Endothelial cell of umbilical vein (primary cell): ENCODE results near the gene CCDC102B. TPM values are rescaled to one million over a fixed set of nuclear protein-coding genes. Genes with fewer than 3 reads are reported as not detected.

Experiments
- BruUV-seq: library from RNA; stranded (reverse); fragments of 400-500 nt; replicated peaks from 2 replicates; lab custom pipeline; 2021; lab: Mats Ljungman, UMichigan
- CTCF ChIA-PET: fragments of 300-600, 350-600 bp; sonication (Branson Sonifier 250); formaldehyde crosslinking; loops from one replicate; lab custom pipeline; 2021; ENCODE audit warnings: antibody characterized with exemption, inconsistent platforms; lab: Charles Lee
- POLR2A ChIA-PET: fragments of 300-600, 350-600 bp; sonication (Branson Sonifier 250); formaldehyde crosslinking; loops from one replicate; lab custom pipeline; 2021; ENCODE audit warnings: antibody characterized with exemption, inconsistent platforms; lab: Charles Lee
- DNase-seq: peaks from one replicate; pipeline ENCODE4 v3.0.0-alpha.2; 2011; ENCODE audit warnings: low read depth, low spot score
- FAIRE-seq: peaks from 2 replicates; lab custom pipeline; 2011; peaks lifted over from hg19 to GRCh38; lab: Jason Lieb, UNC
- H2AFZ ChIP-seq: 2 replicates; pipeline ENCODE4 v1.6.0; 2012; ENCODE audit warnings: low read depth, low read length, control low read depth, inconsistent platforms
- H3K27ac ChIP-seq: 2 replicates; pipeline ENCODE4 v1.5.1; 2011; ENCODE audit warnings: low read depth, mild to moderate bottlenecking, control low read depth, low read length, moderate library complexity; ENCODE audit not compliant: insufficient read depth
- H3K27me3 ChIP-seq, 2 experiments: 2 replicates each; pipeline versions ENCODE4 v1.6.0 to v1.6.1; 2011; ENCODE audit warnings: low read length in 2 of 2, mixed read lengths in 1 of 2; ENCODE audit not compliant: control insufficient read depth in 2 of 2, insufficient read depth in 2 of 2
- H3K36me3 ChIP-seq, 2 experiments: 2 replicates in 1 of 2; 3 replicates in 1 of 2; pipeline ENCODE4 v1.5.1; 2011; ENCODE audit warnings: low read length in 2 of 2, mild to moderate bottlenecking in 1 of 2, moderate library complexity in 1 of 2; ENCODE audit not compliant: control insufficient read depth in 2 of 2, insufficient read depth in 2 of 2; ENCODE audit errors: extremely low read depth in 1 of 2
- H3K4me1 ChIP-seq: 3 replicates; pipeline ENCODE4 v1.5.1; 2011; ENCODE audit warnings: mild to moderate bottlenecking, low read length; ENCODE audit not compliant: control insufficient read depth, insufficient read depth; ENCODE audit errors: extremely low read depth
- H3K4me2 ChIP-seq: 2 replicates; pipeline ENCODE4 v1.6.1; 2011; ENCODE audit warnings: low read length, control low read depth, mixed read lengths; ENCODE audit not compliant: insufficient read depth
- H3K4me3 ChIP-seq, 3 experiments: fragments of 200-600 bp in 1 of 3; sonication (generic), shearing (Covaris generic) in 1 of 3; replicated peaks in 1 of 3; 2 replicates each; pipeline ENCODE4 v1.5.1; 2011 to 2016; ENCODE audit warnings: control low read depth in 3 of 3, low read length in 3 of 3, mild to moderate bottlenecking in 2 of 3, inconsistent platforms in 1 of 3, low read depth in 1 of 3, moderate library complexity in 1 of 3; ENCODE audit not compliant: insufficient read depth in 1 of 3
- H3K79me2 ChIP-seq: 2 replicates; pipeline ENCODE4 v1.6.0; 2012; ENCODE audit warnings: low read length, inconsistent platforms; ENCODE audit not compliant: control insufficient read depth, insufficient read depth
- H3K9ac ChIP-seq: replicated peaks from 2 replicates; pipeline ENCODE3; 2011; ENCODE audit warnings: low read length, control low read depth; ENCODE audit not compliant: insufficient read depth; ENCODE audit errors: extremely low read depth
- H3K9me1 ChIP-seq: replicated peaks from 3 replicates; pipeline ENCODE4 v1.6.0; 2011; ENCODE audit warnings: mild to moderate bottlenecking, low read length; ENCODE audit not compliant: control insufficient read depth, insufficient read depth; ENCODE audit errors: extremely low read depth
- H3K9me3 ChIP-seq: replicated peaks from 2 replicates; pipeline ENCODE4 v1.5.1; 2012; ENCODE audit warnings: low read length, inconsistent platforms; ENCODE audit not compliant: control insufficient read depth, insufficient read depth
- H4K20me1 ChIP-seq: replicated peaks from 2 replicates; pipeline ENCODE3; 2011; ENCODE audit warnings: mild to moderate bottlenecking, low read length; ENCODE audit not compliant: control insufficient read depth, insufficient read depth; ENCODE audit errors: extremely low read depth
- EZH2 ChIP-seq: IDR thresholded peaks from 2 replicates; pipeline ENCODE4 v1.6.1; 2012; ENCODE audit warnings: borderline replicate concordance, low read depth, mild to moderate bottlenecking, moderate library complexity, low read length, inconsistent platforms; ENCODE audit not compliant: severe bottlenecking
- FOS ChIP-seq: IDR thresholded peaks from 2 replicates; pipeline ENCODE4 v1.6.1; 2011; ENCODE audit warnings: mild to moderate bottlenecking, low read length, moderate library complexity, borderline replicate concordance; ENCODE audit not compliant: insufficient read depth
- GATA2 ChIP-seq: IDR thresholded peaks from 2 replicates; pipeline ENCODE4 v1.7.0; 2011; ENCODE audit warnings: low read depth, mild to moderate bottlenecking, moderate library complexity, mixed read lengths, low read length; ENCODE audit not compliant: insufficient read length, insufficient read depth
- JUN ChIP-seq: IDR thresholded peaks from 2 replicates; pipeline ENCODE4 v1.6.1; 2011; ENCODE audit warnings: borderline replicate concordance, low read depth; ENCODE audit not compliant: insufficient read length, insufficient read depth
- MYC ChIP-seq: IDR thresholded peaks from one replicate; pipeline ENCODE4 v1.6.1; 2011; ENCODE audit warnings: mild to moderate bottlenecking, low read depth, low read length
- POLR2A ChIP-seq: IDR thresholded peaks from 2 replicates; pipeline ENCODE4 v1.6.1; 2012; ENCODE audit warnings: low read depth, mild to moderate bottlenecking, control low read depth, low read length
- POLR2AphosphoS5 ChIP-seq: IDR thresholded peaks from 2 replicates; pipeline ENCODE4 v1.6.1; 2012; ENCODE audit warnings: low read depth, mild to moderate bottlenecking, control low read depth, low read length, moderate library complexity; ENCODE audit not compliant: insufficient read depth
- dilution Hi-C: fragments of 300-500 bp; cut with MboI; formaldehyde crosslinking; loops from one replicate; pipeline ENCODE4 v1.15.0; 2019; ENCODE audit warnings: low sequenced_read_pairs; ENCODE audit not compliant: extremely low pct_ligation_motif_present
- intact Hi-C: fragments of 100-400 bp; cut with micrococcal nuclease; formaldehyde crosslinking; loops from one replicate; pipeline ENCODE4 v1.10.0; 2022
- polyA plus RNA-seq, 4 experiments: library from polyadenylated mRNA; depleted of rRNA in 3 of 4; stranded (reverse) in 3 of 4; unstranded in 1 of 4; fragments of >200 nt; gene quantifications; 2 replicates each; pipeline versions ENCODE4 v1.2.1 to v1.2.3, GENCODE V29; 2011 to 2012; ENCODE audit warnings: missing spikeins in 1 of 4
- total RNA-seq: library from RNA; stranded (reverse); gene quantifications from 2 replicates; pipeline ENCODE4 v1.2.3, GENCODE V29; 2021
- TF ChIP-seq, protein P1 (sequence below), 2 donors: IDR thresholded peaks; 1 replicate in 1 of 2; 2 replicates in 1 of 2; pipeline ENCODE4 v1.5.1; 2011; ENCODE audit warnings: low read length in 2 of 2, mild to moderate bottlenecking in 2 of 2, moderate library complexity in 2 of 2, control low read depth in 1 of 2, inconsistent platforms in 1 of 2, low read depth in 1 of 2; ENCODE audit not compliant: insufficient read depth in 1 of 2; ENCODE audit errors: extremely low read depth in 1 of 2
- TF ChIP-seq, protein P2 (sequence below): IDR thresholded peaks from 2 replicates; pipeline ENCODE4 v1.6.1; 2011; ENCODE audit not compliant: insufficient read depth, insufficient read length

Gene CCDC102B
- total and polyA plus RNA-seq, 2 donors (not counting 3 experiments of a cell fraction or from before 2014, with no cell fraction given), result 0.21 to 0.62 TPM

DNA sequence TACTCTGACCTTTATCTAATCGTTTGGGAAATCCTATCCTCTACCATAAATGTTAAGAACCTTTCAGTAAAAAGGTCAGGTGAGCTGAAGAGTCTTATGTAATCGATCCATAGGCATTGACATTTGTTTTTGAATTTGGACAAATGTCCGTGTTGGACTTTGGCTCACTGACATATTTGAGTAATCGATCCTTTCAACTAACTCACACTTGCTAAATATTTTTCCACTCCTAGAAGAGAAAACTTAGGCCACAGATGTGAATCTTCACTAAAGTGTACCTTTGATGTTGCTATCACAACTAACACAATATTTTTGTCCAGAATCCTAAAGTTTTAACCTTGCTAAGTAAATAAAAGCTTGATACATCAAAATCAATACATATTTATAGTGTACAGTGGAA is 89.5 kb downstream of the CCDC102B start:
- no peaks in the 10 kb centered on the region for H4K20me1 ChIP-seq
- ChIA-PET CTCF (no interaction called here), POLR2A (no interaction called here)
- no peak overlapping the region for H3K9ac ChIP-seq
- H3K9me3 ChIP-seq, result no peaks in the 10 kb centered on the region
- FAIRE-seq, result no peak
- intact Hi-C loops (no loop called here), dilution Hi-C loops (no loop called here)
- H2AFZ ChIP-seq, result no peak overlapping the region
- no peaks in the 10 kb centered on the region for H3K4me1 ChIP-seq
- no peak for DNase-seq
- no peaks in the 10 kb centered on the region for H3K79me2 ChIP-seq
- TF ChIP-seq FOS (no peak), GATA2 (no peak)
- TF ChIP-seq, protein P1, sequence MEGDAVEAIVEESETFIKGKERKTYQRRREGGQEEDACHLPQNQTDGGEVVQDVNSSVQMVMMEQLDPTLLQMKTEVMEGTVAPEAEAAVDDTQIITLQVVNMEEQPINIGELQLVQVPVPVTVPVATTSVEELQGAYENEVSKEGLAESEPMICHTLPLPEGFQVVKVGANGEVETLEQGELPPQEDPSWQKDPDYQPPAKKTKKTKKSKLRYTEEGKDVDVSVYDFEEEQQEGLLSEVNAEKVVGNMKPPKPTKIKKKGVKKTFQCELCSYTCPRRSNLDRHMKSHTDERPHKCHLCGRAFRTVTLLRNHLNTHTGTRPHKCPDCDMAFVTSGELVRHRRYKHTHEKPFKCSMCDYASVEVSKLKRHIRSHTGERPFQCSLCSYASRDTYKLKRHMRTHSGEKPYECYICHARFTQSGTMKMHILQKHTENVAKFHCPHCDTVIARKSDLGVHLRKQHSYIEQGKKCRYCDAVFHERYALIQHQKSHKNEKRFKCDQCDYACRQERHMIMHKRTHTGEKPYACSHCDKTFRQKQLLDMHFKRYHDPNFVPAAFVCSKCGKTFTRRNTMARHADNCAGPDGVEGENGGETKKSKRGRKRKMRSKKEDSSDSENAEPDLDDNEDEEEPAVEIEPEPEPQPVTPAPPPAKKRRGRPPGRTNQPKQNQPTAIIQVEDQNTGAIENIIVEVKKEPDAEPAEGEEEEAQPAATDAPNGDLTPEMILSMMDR (IDR thresholded peaks at IDR 0.05; ENCODE audit: extremely low read depth in 1 of 2, insufficient read depth in 1 of 2, low read depth in 1 of 2, low read length in 2 of 2), result no peak
- no peaks in the 10 kb centered on the region for H3K9me1 ChIP-seq
- H3K27ac ChIP-seq, result no peak overlapping the region
- no peak overlapping the region for H3K4me2 ChIP-seq
- H3K36me3 ChIP-seq, result no peaks in the 10 kb centered on the region
- H3K27me3 ChIP-seq, result no peaks in the 10 kb centered on the region
- H3K4me3 ChIP-seq, result no peak overlapping the region
- BruUV-seq, result no TSS peak

DNA sequence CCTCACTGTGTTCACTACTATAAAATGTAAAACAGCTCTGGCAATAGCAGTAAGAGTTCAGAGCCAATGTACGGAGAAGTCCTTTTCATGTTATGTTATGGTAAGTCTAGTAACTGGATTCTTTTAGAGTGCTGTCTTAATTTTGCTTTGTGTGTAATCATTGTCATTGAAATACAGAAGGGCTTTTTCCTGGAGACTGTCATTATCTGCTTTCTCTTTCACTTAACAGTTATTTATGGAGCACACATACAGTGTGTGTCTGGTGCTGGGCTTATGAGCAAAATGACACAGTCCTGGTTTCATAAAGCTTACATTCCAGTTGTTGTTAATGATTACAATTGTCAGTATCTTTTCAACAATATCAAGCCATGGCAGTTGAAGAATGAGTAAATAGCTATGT is 95.5 kb downstream of the CCDC102B start:
- Histone ChIP-seq H3K79me2 (no peaks in the 10 kb centered on the region), H3K9ac (no peak overlapping the region), H3K27me3 (no peaks in the 10 kb centered on the region), H3K27ac (no peak overlapping the region), H3K4me3 (no peak overlapping the region), H3K9me1 (no peaks in the 10 kb centered on the region), H3K36me3 (no peaks in the 10 kb centered on the region), H4K20me1 (no peaks in the 10 kb centered on the region), H3K9me3 (no peaks in the 10 kb centered on the region), H2AFZ (no peak overlapping the region), H3K4me2 (no peak overlapping the region), H3K4me1 (no peaks in the 10 kb centered on the region)
- FAIRE-seq (no peak), DNase-seq (no peak)
- dilution Hi-C loops (no loop called here), intact Hi-C loops (no loop called here)
- BruUV-seq, result no TSS peak
- POLR2A ChIA-PET, result no interaction called here
- TF ChIP-seq, protein P1 (IDR thresholded peaks at IDR 0.05; ENCODE audit: extremely low read depth in 1 of 2, insufficient read depth in 1 of 2, low read depth in 1 of 2, low read length in 2 of 2), result no peak
- TF ChIP-seq JUN (no peak), FOS (no peak), MYC (no peak), POLR2AphosphoS5 (no peak), POLR2A (no peak), EZH2 (no peak), GATA2 (no peak)
- TF ChIP-seq, protein P2, sequence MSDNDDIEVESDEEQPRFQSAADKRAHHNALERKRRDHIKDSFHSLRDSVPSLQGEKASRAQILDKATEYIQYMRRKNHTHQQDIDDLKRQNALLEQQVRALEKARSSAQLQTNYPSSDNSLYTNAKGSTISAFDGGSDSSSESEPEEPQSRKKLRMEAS, result no peak
- CTCF ChIA-PET, result no interaction called here
